Jurkat, Clone E6-1 (cell line): Measurements from ENCODE around the gene RNF112.

ENCODE experiments used
- DNase-seq: peaks from one replicate; pipeline ENCODE4 v3.0.0-alpha.2; 2011; ENCODE audit warnings: low read depth, low spot score
- H3K4me3 ChIP-seq: 2 replicates; pipeline ENCODE4 v1.5.1; 2011; ENCODE audit warnings: mild to moderate bottlenecking, low read length, control low read depth, moderate library complexity

Gene RNF112

DNA sequence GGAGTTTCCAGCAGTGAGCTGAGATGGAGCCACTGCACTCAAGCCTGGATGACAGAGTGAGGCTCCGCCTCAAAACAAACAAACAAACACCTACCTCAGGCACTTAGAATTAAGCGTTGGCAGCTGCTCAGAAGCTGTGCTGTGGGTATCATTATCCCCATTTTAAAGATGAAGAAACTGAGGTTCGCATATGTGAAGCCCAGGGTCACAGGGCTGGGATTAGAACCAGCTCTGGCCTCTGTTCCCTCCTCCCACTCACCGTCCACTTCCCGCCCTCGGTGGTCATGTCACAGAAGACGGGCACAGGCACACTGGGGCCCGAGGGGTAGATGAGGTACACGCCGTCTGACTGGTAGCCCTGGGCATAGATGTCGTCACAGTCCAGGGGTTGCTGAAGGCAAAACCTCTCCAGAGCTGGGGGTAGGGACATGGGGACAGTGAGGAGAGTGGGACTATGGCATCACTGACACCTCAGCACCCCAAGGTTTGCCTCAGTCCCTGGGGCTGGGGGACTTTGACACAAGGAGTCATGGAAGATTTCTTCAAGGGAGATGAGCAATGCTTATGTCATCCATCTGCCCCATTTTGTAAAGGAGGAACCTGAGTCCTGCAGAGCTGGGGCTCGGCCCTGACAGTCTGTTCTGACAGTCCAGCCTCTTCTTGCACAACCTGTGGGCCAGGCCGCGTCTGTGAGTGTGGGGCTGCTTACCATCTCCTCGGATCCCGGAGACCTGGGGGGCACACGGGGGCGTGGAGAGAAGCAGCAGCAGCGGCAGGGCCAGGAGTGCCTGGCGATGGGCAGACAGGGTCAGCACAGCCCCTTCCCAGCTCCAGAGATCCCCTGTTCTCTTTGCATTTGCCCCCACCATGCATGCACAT, 24.7 kb upstream of the RNF112 start:
- no peak overlapping the region for H3K4me3 ChIP-seq
- DNase-seq: no peak

DNA sequence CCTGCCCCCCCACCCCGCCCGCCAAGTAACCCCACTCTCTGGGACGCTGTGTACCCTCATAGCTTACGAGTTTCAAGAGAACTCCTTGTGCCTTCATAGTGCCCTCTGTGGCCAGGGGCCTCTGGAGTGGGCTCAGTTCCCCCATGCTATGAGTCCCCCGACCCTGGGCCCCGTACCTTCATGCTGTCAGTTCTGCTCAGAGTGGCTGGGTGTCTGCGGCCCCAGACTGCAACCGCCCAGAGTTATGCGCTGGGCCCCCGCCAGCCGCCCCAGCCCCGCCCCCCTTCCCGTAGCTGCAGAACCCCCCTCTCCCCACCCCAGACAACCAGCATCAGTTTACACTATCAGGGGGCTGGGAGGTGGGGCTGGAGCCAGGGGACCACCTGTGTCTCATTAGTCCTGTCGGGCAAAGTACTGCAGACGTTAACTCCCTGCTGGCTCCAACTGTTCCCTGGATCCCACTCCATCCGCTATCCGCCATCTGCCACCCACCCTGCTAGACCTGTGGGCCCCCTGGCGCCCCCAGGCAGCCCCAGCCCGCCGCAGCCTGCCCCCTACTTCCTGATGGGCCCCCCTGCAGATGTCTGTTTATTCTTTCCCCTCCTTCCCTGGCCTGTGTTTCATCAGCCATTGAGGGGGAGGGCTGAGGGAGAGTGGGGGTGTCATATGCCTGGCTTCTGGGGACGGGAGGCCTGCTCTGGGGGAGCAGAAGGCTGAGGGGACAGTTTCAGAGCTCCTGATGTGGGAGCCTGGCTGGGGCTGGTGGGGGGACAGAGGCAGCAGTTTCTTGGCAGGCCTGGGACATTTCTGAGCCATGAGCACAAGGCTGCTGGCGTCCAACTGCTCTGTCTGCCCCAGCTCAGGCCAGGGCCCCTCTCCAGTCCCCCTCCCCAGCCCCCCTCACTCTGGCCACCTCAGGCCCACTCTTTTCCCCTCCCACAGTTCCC, 23.8 kb upstream of the RNF112 start, which contains the start of gene MFAP4:
Gene MFAP4 (minus strand): TSS at position 217 of the 947 bp plus-strand sequence. CDS start 35 bp downstream, at position 182.
- peak; percentile 45 for DNase-seq
- H3K4me3 ChIP-seq: no peak within 1 kb of the TSS

DNA sequence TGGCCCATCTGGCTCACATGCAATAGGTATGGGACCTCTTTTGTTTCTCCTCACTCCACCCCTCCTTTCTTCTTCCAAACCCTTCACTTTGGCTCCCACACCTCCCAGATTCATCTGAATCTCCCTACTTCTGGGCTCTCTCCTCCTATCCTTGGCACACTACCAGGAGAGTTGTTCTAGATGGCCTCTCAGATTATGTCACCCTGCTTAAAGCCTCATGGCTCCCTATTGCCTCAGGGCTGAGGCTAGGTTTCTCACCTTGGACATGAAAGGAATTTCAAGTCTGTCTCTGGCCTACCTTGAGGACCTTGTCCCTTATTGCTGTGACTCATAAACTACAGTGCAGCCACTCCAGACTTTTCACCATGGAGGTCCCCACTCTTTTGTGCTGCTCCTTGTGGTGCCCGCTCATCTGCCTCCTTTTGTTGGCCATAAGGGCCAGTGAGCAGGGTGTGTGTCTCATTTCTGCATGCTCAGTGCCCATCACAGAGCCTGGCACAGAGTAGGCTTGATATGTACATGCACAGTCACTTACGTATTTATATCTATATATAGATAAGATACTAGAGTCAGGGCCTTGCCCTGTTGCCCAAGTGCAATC, 23.0 kb upstream of the RNF112 start:
- DNase-seq: no peak
- H3K4me3 ChIP-seq: no peak overlapping the region

DNA sequence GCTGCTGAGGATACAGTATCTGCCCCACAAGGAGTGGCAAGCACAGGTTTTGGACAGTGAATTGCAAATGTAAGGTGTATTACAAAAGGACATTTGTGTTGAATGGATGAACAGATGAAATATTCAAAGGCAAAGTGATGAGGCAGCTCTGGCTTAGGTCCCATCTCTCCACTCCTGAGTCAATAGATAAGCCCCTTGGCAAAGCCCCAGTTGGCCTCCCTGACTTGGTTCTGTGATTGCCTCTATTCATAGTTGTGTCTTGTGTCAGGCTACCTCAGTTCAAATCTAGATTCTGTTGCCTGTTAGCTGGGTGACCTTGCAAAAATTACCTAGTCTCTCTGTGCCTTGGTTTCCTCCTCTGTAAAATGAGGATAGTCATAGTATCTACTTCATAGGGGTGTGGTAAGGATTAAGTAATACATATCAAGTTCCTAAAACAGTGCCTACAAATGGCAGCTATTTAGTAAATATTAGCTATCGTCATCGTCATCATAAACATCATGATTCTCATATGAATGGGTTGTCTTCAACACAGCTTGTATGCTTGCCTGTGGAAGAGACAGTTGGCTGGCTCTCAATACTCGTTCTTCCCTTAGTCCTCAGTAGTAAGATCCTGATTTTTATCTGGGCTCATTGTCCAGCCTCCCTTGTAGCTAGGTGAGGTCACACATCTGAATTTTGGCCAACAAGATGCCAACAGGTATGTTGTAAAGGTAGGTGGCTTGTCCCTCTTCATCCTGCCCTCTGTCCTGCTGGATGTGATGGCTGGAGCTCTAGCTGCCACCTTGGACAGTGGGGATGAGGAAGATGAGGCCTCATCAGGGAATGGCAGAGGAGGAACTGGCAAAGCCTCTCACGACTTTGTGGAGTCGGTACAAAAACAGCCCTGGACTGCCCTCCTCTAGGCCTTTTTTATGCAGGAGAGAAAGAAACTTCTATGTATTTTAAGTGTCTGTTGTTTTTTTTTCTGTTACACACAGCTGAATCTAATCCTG, 21.9 kb upstream of the RNF112 start:
- no peak for DNase-seq
- H3K4me3 ChIP-seq: no peak overlapping the region

DNA sequence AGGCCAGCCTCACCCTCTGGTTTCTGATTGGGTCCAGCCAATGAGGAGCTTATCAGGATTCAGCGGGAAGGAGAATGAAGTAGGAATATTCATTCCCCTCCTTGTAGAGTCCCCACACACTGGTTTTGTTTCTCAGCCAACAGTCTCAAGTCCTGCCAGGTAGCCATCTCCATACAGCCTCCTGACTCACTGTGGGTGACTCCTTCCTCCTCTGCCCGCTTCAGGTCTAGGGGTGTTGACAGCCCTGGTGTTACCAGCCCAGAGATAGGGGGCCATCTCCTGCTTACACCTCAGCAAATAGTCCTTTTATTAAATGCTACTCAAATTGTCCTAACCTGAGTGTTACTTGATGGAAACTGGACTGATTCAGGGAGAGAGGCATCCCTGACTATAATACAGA, 20.1 kb upstream of the RNF112 start:
- no peak for DNase-seq
- H3K4me3 ChIP-seq: no peak overlapping the region

DNA sequence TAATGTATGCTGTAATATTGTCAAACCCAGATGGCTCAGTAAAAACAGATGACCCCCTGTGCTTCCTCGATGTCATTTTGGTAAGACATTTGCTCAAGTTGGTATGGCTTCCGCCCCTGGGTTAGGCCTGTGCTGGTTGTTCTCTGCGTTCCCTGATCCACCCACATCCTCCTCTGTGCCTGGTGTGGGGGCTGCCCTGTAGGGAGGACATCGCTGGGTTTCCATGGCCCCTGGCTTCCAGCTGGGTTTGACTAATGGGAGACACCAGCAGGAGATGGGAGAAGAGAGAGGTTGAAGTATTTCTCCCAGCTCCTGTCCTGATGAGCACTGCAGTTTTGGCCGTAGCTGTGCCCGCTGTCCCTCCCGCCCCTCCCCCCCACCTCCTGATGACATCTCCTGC, 19.6 kb upstream of the RNF112 start:
- H3K4me3 ChIP-seq: no peak overlapping the region
- DNase-seq: no peak

DNA sequence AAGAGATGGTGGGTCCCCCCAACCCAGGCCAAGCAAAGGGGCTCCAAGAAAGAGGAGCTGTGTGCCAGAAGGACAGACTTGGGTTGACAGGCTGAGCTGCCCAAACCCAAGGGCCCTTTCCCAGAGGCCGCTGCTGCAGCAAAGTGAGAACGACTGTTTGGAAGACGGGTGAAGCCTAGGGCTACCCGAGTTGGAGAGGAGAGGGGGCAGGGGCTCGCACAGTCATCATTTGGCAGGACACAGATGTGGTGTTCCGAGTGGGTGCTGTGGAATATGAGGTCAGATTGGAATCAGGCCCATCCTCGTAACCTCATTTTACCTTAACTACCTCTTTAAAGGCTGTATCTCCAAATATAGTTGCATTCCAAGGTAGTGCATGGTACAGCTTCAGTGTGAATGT, 18.7 kb upstream of the RNF112 start:
- DNase-seq: no peak
- no peak overlapping the region for H3K4me3 ChIP-seq

DNA sequence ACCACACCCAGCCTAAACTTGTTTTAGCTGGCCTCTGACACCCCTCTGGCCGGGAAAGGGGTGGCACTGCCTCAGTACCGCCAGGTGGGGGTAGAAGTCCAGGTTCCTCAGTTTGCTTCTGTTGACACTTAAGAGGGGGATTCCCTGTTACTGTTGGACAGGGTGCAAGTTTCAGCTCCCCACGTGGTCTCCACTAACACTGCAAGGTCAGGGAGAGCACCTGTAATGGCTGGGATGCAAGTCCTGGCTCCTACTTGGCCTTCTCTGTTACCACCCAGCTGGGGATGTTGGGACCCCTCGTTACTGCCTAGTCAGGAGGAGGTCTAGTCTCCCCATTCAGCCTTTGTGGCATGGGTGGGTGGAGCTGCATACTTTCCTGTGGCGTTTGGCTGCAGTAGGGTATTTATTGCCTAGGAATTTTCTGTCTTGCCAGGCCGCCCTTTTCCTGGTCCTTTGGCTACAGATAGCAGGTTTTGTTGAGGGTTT, 13.4 kb upstream of the RNF112 start:
- H3K4me3 ChIP-seq: no peak overlapping the region
- no peak for DNase-seq

DNA sequence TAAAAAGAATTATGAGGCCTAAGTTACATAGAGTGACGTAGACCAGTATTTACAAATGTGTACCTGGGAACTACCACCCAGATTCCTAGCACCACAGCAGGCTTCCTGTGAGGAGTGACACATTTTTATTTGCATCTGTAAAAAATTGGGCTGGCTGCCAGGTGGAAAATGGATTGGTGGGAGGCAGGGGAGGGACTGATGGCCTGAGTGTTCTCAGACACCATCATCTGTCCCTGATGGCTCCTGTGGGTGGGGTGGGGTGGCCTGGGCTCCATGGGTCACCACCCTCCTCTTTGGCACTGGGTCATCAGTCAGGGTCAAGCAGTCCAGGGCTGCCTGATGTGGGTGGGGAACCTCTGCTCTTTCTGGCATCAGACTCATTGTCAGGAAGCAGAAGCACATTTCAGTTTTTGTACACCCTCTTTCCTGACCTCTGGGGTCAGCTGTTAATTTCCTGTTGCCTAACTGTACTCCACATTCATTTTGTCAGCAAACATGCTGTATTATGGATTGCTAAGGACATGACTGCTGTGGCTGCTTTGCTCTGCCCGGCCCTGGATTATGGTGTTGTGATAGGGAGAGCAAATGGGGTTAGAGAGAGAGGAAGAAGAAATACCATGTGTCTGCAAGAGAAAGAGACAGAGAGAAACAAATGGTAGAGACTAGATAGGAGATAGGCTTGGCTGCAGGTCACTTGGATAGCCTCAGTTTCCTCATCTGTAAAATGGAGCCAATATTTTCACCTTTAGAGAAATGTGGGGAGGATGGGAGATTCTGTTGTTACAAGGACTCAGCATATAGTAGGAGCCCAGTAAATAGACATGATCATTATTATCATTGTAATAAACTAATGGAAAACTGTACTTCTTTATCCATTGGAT, 12.5 kb upstream of the RNF112 start:
- H3K4me3 ChIP-seq: no peak overlapping the region

DNA sequence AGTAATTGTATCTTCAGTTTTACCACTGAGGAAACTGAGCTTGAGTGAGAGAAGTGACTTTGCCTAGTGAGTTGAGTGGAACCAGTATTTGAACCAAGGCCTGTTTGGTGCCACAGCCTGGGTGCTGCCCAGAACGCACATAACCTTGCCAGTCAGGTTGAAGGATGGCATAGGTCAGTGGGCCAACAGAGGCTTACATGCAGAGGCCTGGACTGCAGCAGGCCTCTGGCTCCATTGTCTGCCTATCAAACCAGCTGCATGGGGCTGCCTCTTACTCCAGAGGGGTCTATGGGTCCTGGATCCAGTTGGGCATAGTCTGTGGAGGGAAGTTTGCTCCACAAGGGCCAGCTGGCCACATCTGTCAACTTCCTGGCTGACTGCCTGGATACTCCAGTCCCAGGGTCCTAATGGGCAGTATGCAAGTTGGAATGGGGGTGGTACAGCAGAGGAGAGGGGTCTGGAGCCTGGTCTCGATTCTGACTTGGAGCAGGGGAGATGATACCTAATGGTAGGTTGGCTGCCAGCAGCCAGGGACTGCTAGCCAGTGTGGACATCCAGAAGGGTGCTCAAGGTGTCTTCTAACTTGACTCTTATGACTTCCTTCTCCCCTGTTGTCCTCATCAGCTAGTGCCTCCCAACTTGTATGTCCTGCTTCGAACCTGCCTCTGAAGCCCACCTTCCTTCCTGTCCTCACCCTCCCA, 11.1 kb upstream of the RNF112 start:
- no peak for DNase-seq
- H3K4me3 ChIP-seq: no peak overlapping the region

More for the DNA sequence above, 12.5 kb upstream of the RNF112 start:
- no peak for DNase-seq

DNA sequence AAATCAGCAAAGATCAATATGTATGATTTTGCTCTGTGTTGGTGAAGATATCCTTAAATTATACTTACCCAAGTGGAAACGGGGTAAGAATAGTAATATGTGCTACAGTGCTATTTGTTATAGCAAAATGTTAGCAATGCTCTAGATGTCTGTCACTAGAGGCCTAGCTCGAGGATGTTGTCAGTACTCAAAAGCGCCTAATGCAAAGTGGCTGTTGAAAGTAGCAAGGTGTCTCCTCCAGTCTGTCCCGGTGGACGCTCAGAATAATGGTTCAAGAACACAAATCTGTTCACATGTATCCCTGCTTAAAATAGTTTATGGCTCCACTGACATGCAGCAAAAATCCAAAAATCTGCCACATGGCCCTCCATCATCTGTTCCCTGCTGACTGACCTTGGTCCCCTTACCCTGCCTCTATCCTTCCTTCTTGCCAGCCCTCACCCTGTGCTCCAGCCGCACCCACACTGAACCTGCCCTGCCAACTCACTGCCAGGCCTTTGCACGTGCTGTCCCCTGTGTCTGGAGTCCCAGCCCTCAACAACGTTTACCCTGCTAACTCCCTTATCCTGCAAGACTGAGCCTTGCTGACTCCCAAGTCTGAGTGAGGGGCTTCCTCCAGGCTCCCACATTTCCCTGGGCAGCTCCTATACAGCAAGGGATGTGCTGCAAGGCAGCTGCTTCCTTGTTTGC, 9.6 kb upstream of the RNF112 start:
- H3K4me3 ChIP-seq: no peak overlapping the region
- no peak for DNase-seq

DNA sequence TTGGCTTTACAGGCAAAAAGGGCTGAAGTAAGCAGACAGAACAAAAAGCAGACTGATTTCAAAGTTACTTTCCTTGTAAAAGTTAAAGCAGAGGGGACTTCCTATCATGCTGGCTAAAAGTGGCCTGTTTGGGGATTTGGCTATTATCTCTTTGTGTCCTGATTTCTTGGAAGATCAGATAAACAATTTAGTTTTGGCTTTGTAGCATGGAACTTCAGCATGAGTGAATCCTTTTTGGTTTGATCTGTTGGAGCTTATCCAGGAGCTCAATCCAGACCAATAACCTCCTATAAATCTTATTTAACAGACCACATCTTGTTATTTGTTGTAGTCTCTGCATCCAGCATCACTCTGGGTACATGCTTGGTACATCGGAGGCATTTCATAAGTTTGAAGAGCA, 8.9 kb upstream of the RNF112 start:
- DNase-seq: no peak
- H3K4me3 ChIP-seq: no peak overlapping the region

DNA sequence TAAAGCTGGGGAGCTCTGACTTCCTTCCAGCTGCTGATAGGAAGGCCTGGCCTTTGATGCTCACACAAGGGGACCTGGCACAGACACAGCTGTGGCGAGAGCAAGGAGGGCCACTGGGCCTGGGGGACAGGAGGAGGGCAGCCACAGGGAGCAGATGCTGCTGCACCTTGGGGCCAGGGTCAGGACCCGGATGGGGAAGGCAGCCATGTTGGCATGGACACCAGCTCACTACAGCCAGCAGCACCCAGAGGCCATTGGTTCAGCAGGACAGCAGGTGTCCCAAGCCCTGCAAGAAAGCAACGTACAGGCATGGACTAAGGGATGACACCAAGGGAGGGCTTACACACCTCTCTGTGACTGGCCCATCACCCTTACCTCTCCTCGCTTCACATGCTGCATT, 8.0 kb upstream of the RNF112 start:
- DNase-seq: no peak

DNA sequence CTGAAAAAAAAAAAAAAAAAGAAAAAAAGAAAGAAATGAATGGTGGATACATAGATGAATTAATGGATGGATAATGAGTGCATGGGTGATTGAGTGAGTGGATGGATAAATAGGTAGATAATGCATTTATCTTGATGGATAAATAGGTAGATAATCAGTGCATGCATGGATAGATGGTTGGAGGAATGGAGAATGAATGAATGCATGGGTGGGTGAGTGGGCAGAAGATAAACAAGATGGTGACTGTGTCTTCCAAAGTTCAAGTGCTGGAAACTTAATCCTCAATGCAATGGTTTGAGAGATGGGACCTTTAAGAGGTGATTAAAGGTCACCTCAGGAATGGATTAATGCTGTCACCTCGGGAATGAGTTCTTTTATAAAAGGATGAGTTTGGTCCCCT, 6.8 kb upstream of the RNF112 start:
- DNase-seq: no peak
- H3K4me3 ChIP-seq: no peak overlapping the region

More for the DNA sequence above, 8.0 kb upstream of the RNF112 start:
- no peak overlapping the region for H3K4me3 ChIP-seq

DNA sequence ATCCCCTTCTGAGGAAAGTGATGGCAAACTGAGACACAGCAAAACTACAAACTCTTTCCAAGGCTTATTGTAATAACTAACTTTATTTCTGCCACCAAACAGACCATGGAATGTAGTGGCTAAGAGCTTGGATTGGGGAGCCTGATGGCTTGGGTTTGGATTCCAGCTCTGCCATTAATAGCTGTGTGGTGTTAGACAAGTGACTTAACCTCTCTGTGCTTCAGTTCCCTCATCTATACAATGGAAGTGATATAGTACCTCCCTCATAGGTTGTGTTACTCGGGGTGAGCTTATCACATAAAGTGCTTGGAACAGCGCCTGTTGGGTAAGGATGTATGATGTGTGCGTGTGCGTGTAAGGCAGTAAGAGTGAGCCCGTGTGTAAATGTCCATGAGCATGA, 5.9 kb upstream of the RNF112 start:
- DNase-seq: no peak
- H3K4me3 ChIP-seq: no peak overlapping the region

DNA sequence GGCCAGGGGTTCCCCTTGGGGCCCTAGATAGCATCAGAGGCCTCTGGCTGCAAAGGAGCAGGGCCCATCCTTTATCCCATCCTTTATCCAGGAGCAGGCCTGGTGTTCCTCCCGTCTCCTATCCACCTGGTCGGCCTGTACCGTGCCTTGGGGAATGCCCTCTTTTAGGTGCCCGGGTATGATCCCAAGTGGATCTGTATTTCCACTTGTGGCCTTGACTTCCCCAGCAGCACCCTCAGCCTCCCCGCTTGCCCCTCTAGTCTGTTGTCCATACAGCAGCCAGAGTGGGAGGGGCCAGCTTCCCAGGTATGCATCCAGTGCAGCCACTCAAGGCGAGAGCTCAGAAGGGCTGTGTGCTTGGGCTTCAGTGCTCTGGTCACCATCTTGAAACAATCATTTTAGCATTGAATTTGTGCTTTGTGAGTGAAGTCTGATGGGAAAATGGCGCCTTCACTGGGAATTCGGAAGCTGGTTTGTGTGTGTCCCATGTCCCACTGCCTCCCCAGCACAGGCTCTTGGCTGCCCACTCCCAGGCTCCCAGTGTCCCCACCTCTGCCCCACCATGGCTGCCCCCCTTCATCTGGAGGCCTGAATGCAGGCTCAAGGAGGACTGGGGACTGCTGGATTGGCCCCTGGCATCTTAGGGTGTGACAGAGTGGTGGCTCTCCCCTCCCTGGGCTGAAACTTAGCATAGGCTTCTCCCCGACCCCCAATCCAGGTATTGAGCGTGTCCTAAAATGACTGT, 3.3 kb upstream of the RNF112 start:
- no peak for DNase-seq

More for the DNA sequence above, 3.3 kb upstream of the RNF112 start:
- no peak overlapping the region for H3K4me3 ChIP-seq
